AG09319 (cell line): ENCODE results near the gene PRAMEF1.
"Not testable (repeated sequence)": the region's sequence is repeated elsewhere in the genome, so short reads cannot be mapped to it uniquely, and the experiment has no call there.

ENCODE experiments used
- DNase-seq: peaks from one replicate; pipeline ENCODE4 v3.0.0-alpha.2; 2010; ENCODE audit warnings: low read depth; ENCODE audit errors: extremely low read depth
- TF ChIP-seq, protein P1 (sequence below): IDR thresholded peaks from 2 replicates; pipeline ENCODE4 v1.5.1; 2011; ENCODE audit warnings: low read depth, mild to moderate bottlenecking, inconsistent platforms, low read length, moderate library complexity

The PRAMEF1 gene, protein sequence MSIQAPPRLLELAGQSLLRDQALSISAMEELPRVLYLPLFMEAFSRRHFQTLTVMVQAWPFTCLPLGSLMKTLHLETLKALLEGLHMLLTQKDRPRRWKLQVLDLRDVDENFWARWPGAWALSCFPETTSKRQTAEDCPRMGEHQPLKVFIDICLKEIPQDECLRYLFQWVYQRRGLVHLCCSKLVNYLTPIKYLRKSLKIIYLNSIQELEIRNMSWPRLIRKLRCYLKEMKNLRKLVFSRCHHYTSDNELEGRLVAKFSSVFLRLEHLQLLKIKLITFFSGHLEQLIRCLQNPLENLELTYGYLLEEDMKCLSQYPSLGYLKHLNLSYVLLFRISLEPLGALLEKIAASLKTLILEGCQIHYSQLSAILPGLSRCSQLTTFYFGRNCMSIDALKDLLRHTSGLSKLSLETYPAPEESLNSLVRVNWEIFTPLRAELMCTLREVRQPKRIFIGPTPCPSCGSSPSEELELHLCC

DNA sequence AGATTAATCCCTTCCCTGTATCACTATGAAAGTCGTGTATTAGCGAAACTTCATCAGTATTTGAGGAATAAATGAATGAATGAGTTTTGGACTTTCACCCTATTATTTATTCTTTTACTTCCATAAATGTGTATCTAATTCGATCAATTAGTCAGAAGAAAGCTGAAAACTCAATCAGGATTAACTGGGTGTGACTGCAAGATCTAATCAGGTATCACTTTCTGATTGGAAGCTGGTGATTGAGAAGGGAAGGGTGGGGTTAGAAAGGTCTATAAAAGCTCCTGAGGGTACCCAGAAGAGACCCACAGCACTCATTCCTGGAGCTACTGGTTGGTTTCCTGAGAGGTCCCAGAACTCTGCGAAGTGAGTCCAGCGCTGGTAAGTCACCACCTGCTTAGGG, at the start of gene PRAMEF1:
Gene PRAMEF1, plus strand, starts transcription at position 301 of the 400 bp plus-strand sequence. CDS start 1,831 bp downstream, outside the sequence.
- DNase-seq = not testable (repeated sequence)

DNA sequence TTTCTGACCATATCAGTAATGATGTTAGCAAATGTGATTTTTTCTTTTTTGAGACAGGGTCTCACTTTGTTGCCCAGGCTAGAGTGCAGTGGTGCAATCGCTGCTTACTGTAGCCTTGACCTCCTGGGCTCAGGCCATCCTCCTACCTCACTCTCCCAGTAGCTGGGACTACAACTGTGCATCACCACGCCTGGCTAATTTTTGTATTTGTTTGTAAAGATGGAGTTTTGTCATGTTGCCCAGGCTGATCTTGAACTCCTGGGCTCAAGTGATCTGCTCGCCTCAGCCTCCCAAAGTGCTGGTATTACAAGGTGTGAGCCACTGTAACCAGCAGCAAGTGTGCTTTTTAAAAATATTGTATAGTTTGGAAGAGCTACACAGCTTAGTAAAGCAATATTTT, 49.3 kb upstream of the PRAMEF1 start:
- DNase-seq = no peak
- TF ChIP-seq, protein P1, sequence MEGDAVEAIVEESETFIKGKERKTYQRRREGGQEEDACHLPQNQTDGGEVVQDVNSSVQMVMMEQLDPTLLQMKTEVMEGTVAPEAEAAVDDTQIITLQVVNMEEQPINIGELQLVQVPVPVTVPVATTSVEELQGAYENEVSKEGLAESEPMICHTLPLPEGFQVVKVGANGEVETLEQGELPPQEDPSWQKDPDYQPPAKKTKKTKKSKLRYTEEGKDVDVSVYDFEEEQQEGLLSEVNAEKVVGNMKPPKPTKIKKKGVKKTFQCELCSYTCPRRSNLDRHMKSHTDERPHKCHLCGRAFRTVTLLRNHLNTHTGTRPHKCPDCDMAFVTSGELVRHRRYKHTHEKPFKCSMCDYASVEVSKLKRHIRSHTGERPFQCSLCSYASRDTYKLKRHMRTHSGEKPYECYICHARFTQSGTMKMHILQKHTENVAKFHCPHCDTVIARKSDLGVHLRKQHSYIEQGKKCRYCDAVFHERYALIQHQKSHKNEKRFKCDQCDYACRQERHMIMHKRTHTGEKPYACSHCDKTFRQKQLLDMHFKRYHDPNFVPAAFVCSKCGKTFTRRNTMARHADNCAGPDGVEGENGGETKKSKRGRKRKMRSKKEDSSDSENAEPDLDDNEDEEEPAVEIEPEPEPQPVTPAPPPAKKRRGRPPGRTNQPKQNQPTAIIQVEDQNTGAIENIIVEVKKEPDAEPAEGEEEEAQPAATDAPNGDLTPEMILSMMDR = no peak

DNA sequence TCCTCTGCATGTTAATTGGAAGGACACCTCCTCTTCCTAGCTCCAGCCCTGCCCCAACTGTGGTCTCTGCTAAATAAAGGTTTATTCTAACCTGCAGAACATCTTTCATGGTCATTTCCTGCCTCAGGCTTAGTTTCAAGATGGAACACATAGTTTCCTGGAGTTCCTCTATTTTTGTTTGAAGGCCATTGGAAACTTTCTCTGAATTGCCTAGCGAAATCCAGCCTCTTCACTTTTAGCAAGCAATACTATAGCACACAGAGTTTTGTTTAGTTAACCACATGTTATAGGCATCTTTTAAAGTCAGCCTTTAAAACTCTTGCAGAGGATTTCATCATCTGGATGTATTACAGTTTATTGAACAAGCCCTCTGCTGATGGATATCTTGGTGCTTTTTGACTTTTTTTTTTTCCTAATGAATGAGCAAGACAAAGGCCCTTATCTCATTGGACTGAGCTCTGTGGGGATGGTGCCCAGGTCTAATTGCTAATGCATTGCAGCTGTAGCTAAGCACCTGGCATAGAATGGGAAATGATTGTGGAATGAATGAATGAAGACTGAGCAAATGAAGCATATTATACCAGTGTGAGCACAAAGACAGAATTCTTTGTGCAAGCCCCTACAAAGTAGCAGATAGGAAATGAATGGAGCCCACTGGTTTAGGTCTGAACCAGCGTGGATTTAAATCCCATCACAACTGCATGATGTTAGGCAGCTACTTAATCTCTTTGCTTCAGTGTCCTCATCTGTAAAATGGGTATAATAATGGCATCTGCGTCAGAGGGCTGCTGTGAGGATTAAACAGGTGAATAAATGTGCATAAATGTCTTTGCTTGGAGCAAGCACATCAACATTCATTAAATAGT, 45.8 kb upstream of the PRAMEF1 start:
- peak; percentile 3 for DNase-seq
- TF ChIP-seq, protein P1 = no peak

DNA sequence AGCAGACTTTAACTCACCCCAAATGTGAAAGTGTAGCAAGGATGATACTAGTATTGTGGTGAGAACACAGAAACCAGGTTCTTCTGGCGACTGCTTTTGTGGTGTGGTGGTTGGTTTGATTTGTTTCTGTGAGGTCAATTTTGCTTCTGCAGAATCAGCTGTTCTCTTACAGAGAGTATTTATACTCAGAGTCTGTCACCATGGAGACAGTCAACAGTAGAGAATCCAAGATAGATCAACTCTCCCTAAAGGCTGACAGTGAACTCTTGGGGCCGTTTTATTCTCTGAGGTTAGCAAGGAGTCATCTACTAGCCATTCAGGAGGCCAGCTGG, 45.2 kb upstream of the PRAMEF1 start, which contains the start of gene CFAP107:
Gene CFAP107, plus strand, starts transcription at position 209 of the 332 bp plus-strand sequence. CDS start 231 bp downstream, outside the sequence.
- TF ChIP-seq, protein P1 = no peak
- no peak for DNase-seq

DNA sequence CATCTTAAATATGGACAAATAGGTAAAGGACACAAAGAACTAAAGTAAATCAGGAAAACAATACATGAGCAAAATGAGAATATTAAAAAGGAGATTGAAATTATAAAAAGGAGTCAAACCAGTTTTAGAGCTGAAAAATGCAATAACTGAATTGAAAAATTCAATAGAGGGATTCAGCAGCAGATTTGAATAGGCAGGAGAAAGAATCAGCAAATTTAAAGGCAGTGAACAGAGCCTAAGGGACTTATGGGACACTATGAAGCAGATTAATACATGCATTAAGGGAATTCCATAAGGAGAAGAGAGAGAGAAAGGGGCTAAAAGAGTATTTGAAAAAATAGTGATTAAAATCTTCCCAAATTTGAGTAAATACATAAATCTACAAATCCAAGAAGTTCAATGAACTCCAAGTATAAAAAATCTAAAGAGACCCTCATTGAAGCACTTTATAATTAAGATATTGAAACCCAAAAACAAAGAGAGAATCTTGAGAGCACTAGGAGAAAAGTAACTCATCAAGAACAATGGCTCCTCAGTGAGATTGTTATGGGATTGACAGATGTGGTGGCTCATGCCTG, 42.3 kb upstream of the PRAMEF1 start:
- TF ChIP-seq, protein P1 = no peak
- DNase-seq = no peak

DNA sequence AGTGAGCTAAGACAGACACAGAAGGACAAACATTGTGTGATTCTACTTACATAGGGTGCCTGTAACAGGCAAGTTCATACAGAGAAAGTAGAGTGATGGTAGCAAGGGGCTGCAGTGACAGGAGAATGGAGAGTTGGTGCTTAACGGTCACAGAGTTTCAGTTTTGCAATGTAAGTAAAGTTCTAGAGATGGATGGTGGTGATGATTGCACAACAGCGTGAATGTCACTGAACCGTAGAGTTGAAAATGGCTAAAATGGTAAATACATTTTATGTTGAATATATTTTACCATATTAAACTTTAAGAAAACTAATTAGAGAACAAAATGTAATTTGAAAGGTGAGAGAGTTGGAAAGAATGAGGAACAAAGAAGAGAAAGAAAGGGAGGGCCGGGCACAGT, 36.5 kb upstream of the PRAMEF1 start:
- no peak for DNase-seq
- TF ChIP-seq, protein P1 = no peak

DNA sequence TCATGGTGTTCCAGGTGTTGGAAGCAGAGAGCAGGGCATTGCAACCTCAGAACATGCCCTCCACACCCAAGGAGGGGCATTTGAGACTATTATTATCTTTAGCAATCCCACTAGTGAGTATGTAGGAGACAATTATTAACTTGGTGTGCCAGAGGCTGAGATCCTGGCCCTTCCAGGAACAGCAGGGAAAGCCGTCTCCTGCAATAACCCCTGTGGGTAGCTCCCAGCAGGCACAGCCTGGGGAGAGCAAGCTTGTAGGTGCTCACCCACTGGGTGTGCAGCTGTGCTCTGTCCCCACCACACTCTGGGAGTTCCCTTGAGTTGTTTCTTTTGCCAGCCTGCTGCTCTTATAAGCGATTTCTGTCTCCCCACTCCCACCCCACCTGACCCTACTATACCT, 34.9 kb upstream of the PRAMEF1 start:
- TF ChIP-seq, protein P1 = no peak
- DNase-seq = no peak
